HG03139 (cell line): ENCODE results near the gene KLHL2.
"Not testable (repeated sequence)": the region's sequence is repeated elsewhere in the genome, so short reads cannot be mapped to it uniquely, and the experiment has no call there.

Experiments used
- ATAC-seq: cut with Tn5 transposase; IDR thresholded peaks from one replicate; pipeline ENCODE4 v1.9.1; 2021; ENCODE audit not compliant: unreplicated experiment

The KLHL2 gene

GRCh38 chr4:165326831-165327210 lies 119.5 kb downstream of the KLHL2 start:
- peak; percentile 10 for ATAC-seq

GRCh38 chr4:165327211-165328100 lies 120.1 kb downstream of the KLHL2 start, which contains the start of gene MSMO1:
Gene MSMO1 (plus strand): TSS chr4:165327669. CDS start chr4:165333371, 5,702 bp downstream.
- peak; percentile 98 for ATAC-seq

- ATAC-seq, result no peak
Observed at GRCh38 chr4:165328101-165328425, 120.7 kb downstream of the KLHL2 start.

- ATAC-seq, result no peak
Observed at GRCh38 chr4:165328708-165329107, 121.3 kb downstream of the KLHL2 start.

GRCh38 chr4:165330071-165330470 lies 122.7 kb downstream of the KLHL2 start:
- ATAC-seq, result no peak

- no peak for ATAC-seq
Observed at GRCh38 chr4:165330666-165331065, 123.3 kb downstream of the KLHL2 start.

- no peak for ATAC-seq
Observed at GRCh38 chr4:165331359-165331758, 124.0 kb downstream of the KLHL2 start.

- ATAC-seq, result no peak
Observed at GRCh38 chr4:165331823-165332222, 124.5 kb downstream of the KLHL2 start.

GRCh38 chr4:165332502-165332901 lies 125.1 kb downstream of the KLHL2 start:
- ATAC-seq, result no peak

- no peak for ATAC-seq
Observed at GRCh38 chr4:165335163-165335703, 127.9 kb downstream of the KLHL2 start.

- ATAC-seq, result no peak
Observed at GRCh38 chr4:165336743-165337142, 129.4 kb downstream of the KLHL2 start.

GRCh38 chr4:165342340-165342739 lies 135.0 kb downstream of the KLHL2 start:
- ATAC-seq, result not testable (repeated sequence)

GRCh38 chr4:165343353-165344191 lies 136.2 kb downstream of the KLHL2 start:
- no peak for ATAC-seq

GRCh38 chr4:165345666-165346417 lies 138.5 kb downstream of the KLHL2 start:
- no peak for ATAC-seq

- ATAC-seq, result no peak
Observed at GRCh38 chr4:165347647-165348569, 140.5 kb downstream of the KLHL2 start.

GRCh38 chr4:165351359-165352130 lies 144.2 kb downstream of the KLHL2 start:
- ATAC-seq, result no peak

GRCh38 chr4:165355900-165356300 lies 148.5 kb downstream of the KLHL2 start:
- ATAC-seq, result no peak

- ATAC-seq, result no peak
Observed at GRCh38 chr4:165359506-165359905, 152.1 kb downstream of the KLHL2 start.

GRCh38 chr4:165360041-165360695 lies 152.8 kb downstream of the KLHL2 start:
- no peak for ATAC-seq
